Stimulated activated CD4-positive, alpha-beta T cell treated with anti-CD3 and anti-CD28 coated beads, Interleukin-15, amount 100 ng/mL, for 1 hour (primary cell): ENCODE data around the gene TBL3.

Experiments
- DNase-seq, 2 donors: peaks; one replicate each; pipeline ENCODE4 v3.0.0-alpha.2; 2020; ENCODE audit warnings: low read depth in 1 of 2, low spot score in 1 of 2

TBL3 gene

GRCh38 chr16:1981398-1981836 lies 9.6 kb downstream of the TBL3 start, which contains the start of gene NOXO1:
Gene NOXO1 (minus strand): TSS chr16:1981469. CDS start chr16:1981179, 290 bp downstream.
- no peak for DNase-seq

- no peak for DNase-seq
These were observed 10.2 kb downstream of the TBL3 start for GRCh38 chr16:1982013-1982433.

GRCh38 chr16:1982991-1983543 lies 11.2 kb downstream of the TBL3 start:
- no peak for DNase-seq

GRCh38 chr16:1983544-1984346 lies 11.9 kb downstream of the TBL3 start, which contains the start of gene GFER:
Gene GFER (plus strand): TSS chr16:1984193. CDS start chr16:1984219, 26 bp downstream.
- DNase-seq: peak in 1 of 2 donors; percentile 42

GRCh38 chr16:1984347-1985225 lies 12.7 kb downstream of the TBL3 start:
- no peak for DNase-seq

GRCh38 chr16:1985466-1986150 lies 13.8 kb downstream of the TBL3 start:
- no peak for DNase-seq

GRCh38 chr16:1987198-1987597 lies 15.3 kb downstream of the TBL3 start:
- no peak for DNase-seq

- no peak for DNase-seq
These were observed 17.6 kb downstream of the TBL3 start, which contains the start of gene SYNGR3 for GRCh38 chr16:1989209-1990100. Gene SYNGR3 (plus strand): TSS chr16:1989970. CDS start chr16:1990103, 133 bp downstream.

GRCh38 chr16:1990101-1990350 lies 18.2 kb downstream of the TBL3 start:
- DNase-seq: no peak

- no peak for DNase-seq
These were observed 18.7 kb downstream of the TBL3 start for GRCh38 chr16:1990351-1991134.

GRCh38 chr16:1991135-1991551 lies 19.3 kb downstream of the TBL3 start:
- peak in 1 of 2 donors; percentile 26 for DNase-seq

- no peak for DNase-seq
These were observed 19.7 kb downstream of the TBL3 start for GRCh38 chr16:1991588-1991947.

- DNase-seq: peak; percentile 97 to 99
These were observed 20.3 kb downstream of the TBL3 start for GRCh38 chr16:1991948-1992703.

GRCh38 chr16:1992704-1993317 lies 21.0 kb downstream of the TBL3 start:
- DNase-seq: no peak

GRCh38 chr16:1993731-1994131 lies 21.9 kb downstream of the TBL3 start:
- DNase-seq: no peak

- DNase-seq: no peak
These were observed 25.9 kb downstream of the TBL3 start for GRCh38 chr16:1997494-1998359.

GRCh38 chr16:1998360-1998835 lies 26.5 kb downstream of the TBL3 start:
- DNase-seq: no peak
